GM12891 (cell line): ENCODE data around the gene LCP2.

Experiments
- PAX5 ChIP-seq: IDR thresholded peaks from 2 replicates; pipeline ENCODE4 v1.6.1; 2011; ENCODE audit warnings: low read length, moderate library complexity, mild to moderate bottlenecking; ENCODE audit not compliant: insufficient read depth, severe bottlenecking
- POLR2A ChIP-seq: IDR thresholded peaks from 2 replicates; pipeline ENCODE4 v1.6.1; 2011; ENCODE audit warnings: low read depth, low read length, control low read depth
- POLR2AphosphoS5 ChIP-seq: IDR thresholded peaks from 2 replicates; pipeline ENCODE4 v1.6.1; 2011; ENCODE audit warnings: low read depth, low read length, control low read depth
- POU2F2 ChIP-seq: IDR thresholded peaks from 2 replicates; pipeline ENCODE4 v1.6.1; 2011; ENCODE audit warnings: low read depth, mild to moderate bottlenecking, control low read depth, low read length, moderate library complexity
- SPI1 ChIP-seq: IDR thresholded peaks from 2 replicates; pipeline ENCODE4 v1.6.1; 2011; ENCODE audit warnings: low read depth, low read length, control low read depth
- TAF1 ChIP-seq: IDR thresholded peaks from 2 replicates; pipeline ENCODE4 v1.6.1; 2011; ENCODE audit warnings: low read depth, low read length, control low read depth

GRCh38 chr5:170286386-170286925, 11.1 kb downstream of the LCP2 start:
- TF ChIP-seq SPI1: no peak
- no peak for TF ChIP-seq POLR2A
- TF ChIP-seq TAF1: no peak
- TF ChIP-seq POLR2AphosphoS5: no peak
- TF ChIP-seq PAX5: no peak
- TF ChIP-seq POU2F2: no peak
